ENCODE results near the gene FGFRL1. TPM values are rescaled to one million over a fixed set of nuclear protein-coding genes. Genes with fewer than 3 reads are reported as not detected.

The FGFRL1 gene
- total and polyA plus RNA-seq, 2 of the 13 experiments (the other 11 are each of a cell fraction or from before 2014, with no cell fraction given): 19.1 to 30.6 TPM

DNA sequence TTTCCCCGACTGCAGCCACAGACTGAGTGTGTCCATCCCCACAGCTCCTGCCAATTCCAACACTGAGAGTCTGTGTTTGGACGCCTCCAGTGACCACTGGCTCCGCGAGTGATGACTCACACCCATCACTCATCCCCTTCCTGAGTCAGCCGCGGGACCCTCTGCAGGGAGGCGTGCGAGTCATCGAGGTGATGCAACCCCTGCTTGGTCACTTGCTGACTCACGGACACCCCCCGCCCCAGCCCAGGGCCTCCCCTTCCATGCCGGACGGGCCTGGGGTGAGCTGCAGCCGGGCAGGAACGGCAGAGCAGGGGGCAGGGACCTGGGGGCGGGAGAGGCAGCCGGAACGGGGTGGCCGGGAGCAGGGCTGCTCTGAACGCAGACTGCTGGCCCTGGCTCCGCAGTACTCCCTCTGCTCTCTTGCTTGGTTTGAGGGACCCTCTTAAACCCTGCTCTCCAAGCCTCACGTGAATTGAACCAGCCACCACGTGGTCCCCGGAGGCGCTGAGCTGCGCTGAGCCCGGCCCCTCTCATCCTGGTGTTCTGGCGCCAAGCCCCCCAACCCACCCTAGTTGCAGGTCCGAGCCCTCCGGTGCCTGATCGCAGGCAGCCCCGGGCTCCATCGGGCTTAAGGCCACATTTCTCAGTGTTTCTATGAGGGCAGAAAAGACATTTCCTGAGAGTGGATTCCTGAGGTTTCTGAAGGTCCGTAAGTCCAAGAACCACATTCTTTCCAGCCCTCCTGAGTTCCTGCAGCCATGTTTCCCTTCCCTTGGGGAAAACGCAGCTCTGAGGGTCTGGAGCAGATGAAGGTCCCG is 32.4 kb downstream of the FGFRL1 start (continued):
- TF ChIP-seq GMEB1 (CRISPR knock-in tag; IDR thresholded peaks at IDR 0.05; ENCODE audit: borderline replicate concordance): no peak
- no peak for TF ChIP-seq TIGD3 (CRISPR knock-in tag; IDR thresholded peaks at IDR 0.05; ENCODE audit: borderline replicate concordance)
- no peak for TF ChIP-seq SNRNP70 (IDR thresholded peaks at IDR 0.05; ENCODE audit: low read depth, low read length)
- TF ChIP-seq TFDP1 (CRISPR knock-in tag; IDR thresholded peaks at IDR 0.05; ENCODE audit: borderline replicate concordance): peak; percentile 46; the same call in 1 of the 2 replicates
- no peak for TF ChIP-seq ZNF556 (CRISPR knock-in tag; IDR thresholded peaks at IDR 0.05; ENCODE audit: borderline replicate concordance)
- TF ChIP-seq, protein P1, sequence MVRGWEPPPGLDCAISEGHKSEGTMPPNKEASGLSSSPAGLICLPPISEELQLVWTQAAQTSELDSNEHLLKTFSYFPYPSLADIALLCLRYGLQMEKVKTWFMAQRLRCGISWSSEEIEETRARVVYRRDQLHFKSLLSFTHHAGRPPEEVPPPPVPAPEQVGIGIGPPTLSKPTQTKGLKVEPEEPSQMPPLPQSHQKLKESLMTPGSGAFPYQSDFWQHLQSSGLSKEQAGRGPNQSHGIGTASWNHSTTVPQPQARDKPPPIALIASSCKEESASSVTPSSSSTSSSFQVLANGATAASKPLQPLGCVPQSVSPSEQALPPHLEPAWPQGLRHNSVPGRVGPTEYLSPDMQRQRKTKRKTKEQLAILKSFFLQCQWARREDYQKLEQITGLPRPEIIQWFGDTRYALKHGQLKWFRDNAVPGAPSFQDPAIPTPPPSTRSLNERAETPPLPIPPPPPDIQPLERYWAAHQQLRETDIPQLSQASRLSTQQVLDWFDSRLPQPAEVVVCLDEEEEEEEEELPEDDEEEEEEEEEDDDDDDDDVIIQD (CRISPR knock-in tag; IDR thresholded peaks at IDR 0.05; ENCODE audit: low read depth): no peak
- TF ChIP-seq, protein P2, sequence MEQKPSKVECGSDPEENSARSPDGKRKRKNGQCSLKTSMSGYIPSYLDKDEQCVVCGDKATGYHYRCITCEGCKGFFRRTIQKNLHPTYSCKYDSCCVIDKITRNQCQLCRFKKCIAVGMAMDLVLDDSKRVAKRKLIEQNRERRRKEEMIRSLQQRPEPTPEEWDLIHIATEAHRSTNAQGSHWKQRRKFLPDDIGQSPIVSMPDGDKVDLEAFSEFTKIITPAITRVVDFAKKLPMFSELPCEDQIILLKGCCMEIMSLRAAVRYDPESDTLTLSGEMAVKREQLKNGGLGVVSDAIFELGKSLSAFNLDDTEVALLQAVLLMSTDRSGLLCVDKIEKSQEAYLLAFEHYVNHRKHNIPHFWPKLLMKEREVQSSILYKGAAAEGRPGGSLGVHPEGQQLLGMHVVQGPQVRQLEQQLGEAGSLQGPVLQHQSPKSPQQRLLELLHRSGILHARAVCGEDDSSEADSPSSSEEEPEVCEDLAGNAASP (CRISPR knock-in tag; IDR thresholded peaks at IDR 0.05; ENCODE audit: borderline replicate concordance): 0 out of 2 replicates have a peak, but pooled peaks have one; percentile 22
- peak; percentile 77; the same call in 1 of the 2 replicates for TF ChIP-seq KLF6 (CRISPR knock-in tag; IDR thresholded peaks at IDR 0.05)
- no peak for TF ChIP-seq ZNF44 (CRISPR knock-in tag; IDR thresholded peaks at IDR 0.05)
- 0 out of 2 replicates have a peak, but pooled peaks have one; percentile 25 for TF ChIP-seq ZNF792 (CRISPR knock-in tag; IDR thresholded peaks at IDR 0.05)
- no peak for TF ChIP-seq ZNF33A (CRISPR knock-in tag; IDR thresholded peaks at IDR 0.05; ENCODE audit: borderline replicate concordance)
- no peak for TF ChIP-seq ZNF354B (CRISPR knock-in tag; IDR thresholded peaks at IDR 0.05)
- no peak for TF ChIP-seq BRCA1 (CRISPR knock-in tag; IDR thresholded peaks at IDR 0.05)
- TF ChIP-seq, protein P3, sequence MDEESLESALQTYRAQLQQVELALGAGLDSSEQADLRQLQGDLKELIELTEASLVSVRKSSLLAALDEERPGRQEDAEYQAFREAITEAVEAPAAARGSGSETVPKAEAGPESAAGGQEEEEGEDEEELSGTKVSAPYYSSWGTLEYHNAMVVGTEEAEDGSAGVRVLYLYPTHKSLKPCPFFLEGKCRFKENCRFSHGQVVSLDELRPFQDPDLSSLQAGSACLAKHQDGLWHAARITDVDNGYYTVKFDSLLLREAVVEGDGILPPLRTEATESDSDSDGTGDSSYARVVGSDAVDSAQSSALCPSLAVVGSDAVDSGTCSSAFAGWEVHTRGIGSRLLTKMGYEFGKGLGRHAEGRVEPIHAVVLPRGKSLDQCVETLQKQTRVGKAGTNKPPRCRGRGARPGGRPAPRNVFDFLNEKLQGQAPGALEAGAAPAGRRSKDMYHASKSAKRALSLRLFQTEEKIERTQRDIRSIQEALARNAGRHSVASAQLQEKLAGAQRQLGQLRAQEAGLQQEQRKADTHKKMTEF (CRISPR knock-in tag; IDR thresholded peaks at IDR 0.05): no peak
- no peak for TF ChIP-seq ZNF317 (CRISPR knock-in tag; IDR thresholded peaks at IDR 0.05)
- peak; percentile 92 for TF ChIP-seq JUNB (CRISPR knock-in tag; IDR thresholded peaks at IDR 0.05; ENCODE audit: borderline replicate concordance)
- no peak for TF ChIP-seq ZNF362 (CRISPR knock-in tag; IDR thresholded peaks at IDR 0.05; ENCODE audit: borderline replicate concordance)
- peak; percentile 75 for TF ChIP-seq GABPB1 (CRISPR knock-in tag; IDR thresholded peaks at IDR 0.05)

All from HepG2 (cell line).